Cardiac muscle cell (in vitro differentiated cells and primary cell): ENCODE data around the gene MGST3. TPM values are rescaled to one million over a fixed set of nuclear protein-coding genes. Genes with fewer than 3 reads are reported as not detected.
"Not testable (repeated sequence)": the region's sequence is repeated elsewhere in the genome, so short reads cannot be mapped to it uniquely, and the experiment has no call there.

Source experiments
- DNase-seq, 2 donors: peaks; one replicate each; pipeline versions ENCODE4 v3.0.0 to v3.0.0-alpha.2; 2010 to 2017; ENCODE audit warnings: low read depth in 1 of 2, low spot score in 1 of 2
- H3K27ac ChIP-seq: fragments of 200-600 bp; sonication (generic); 2 replicates; pipeline ENCODE4 v1.5.1; 2016
- H3K27me3 ChIP-seq: fragments of 200-600 bp; sonication (generic); 2 replicates; pipeline ENCODE4 v1.6.0; 2016; ENCODE audit warnings: control low read depth
- H3K36me3 ChIP-seq: fragments of 200-600 bp; sonication (generic); 2 replicates; pipeline ENCODE4 v1.5.1; 2016; ENCODE audit warnings: control low read depth
- H3K4me1 ChIP-seq: fragments of 200-600 bp; sonication (generic); 2 replicates; pipeline ENCODE4 v1.8.1; 2017; ENCODE audit warnings: low read depth, mild to moderate bottlenecking, mixed run types
- H3K4me3 ChIP-seq: fragments of 200-600 bp; sonication (generic); 2 replicates; pipeline ENCODE4 v1.5.1; 2016; ENCODE audit warnings: mild to moderate bottlenecking
- H3K9me3 ChIP-seq: fragments of 200-600 bp; sonication (generic); 2 replicates; pipeline ENCODE4 v1.5.1; 2017; ENCODE audit warnings: low read depth, mild to moderate bottlenecking, control low read depth
- CTCF ChIP-seq: IDR thresholded peaks from 2 replicates; pipeline ENCODE4 v1.5.1; 2012; ENCODE audit warnings: low read depth, mild to moderate bottlenecking, low read length
- polyA plus RNA-seq: library from polyadenylated mRNA; unstranded; fragments of >200 nt; fragmentation: Nextera tagmentation; extraction: Ambion mirVana; gene quantifications from 2 replicates; pipeline ENCODE4 v1.2.1, GENCODE V29; 2016
- total RNA-seq: library from RNA; depleted of rRNA; stranded (reverse); fragments of >200 nt; gene quantifications from 2 replicates; pipeline ENCODE4 v1.2.3, GENCODE V29; 2016

Gene MGST3
- total and polyA plus RNA-seq, 2 experiments from 2014 or later: 284 to 972 TPM

- no peaks in the 10 kb centered on the region for H3K4me1 ChIP-seq
- H3K36me3 ChIP-seq: peaks cover 22% of the 10 kb centered on the region
- H3K27ac ChIP-seq: no peak overlapping the region
- no peaks in the 10 kb centered on the region for H3K9me3 ChIP-seq
- H3K27me3 ChIP-seq: no peaks in the 10 kb centered on the region
- no peak for TF ChIP-seq CTCF
- H3K4me3 ChIP-seq: no peak overlapping the region
- DNase-seq: no peak
Observed at GRCh38 chr1:165648919-165649572, 18.0 kb downstream of the MGST3 start.

GRCh38 chr1:165650981-165651625 is 20.1 kb downstream of the MGST3 start:
- no peak overlapping the region for H3K4me3 ChIP-seq
- no peaks in the 10 kb centered on the region for H3K9me3 ChIP-seq
- no peak overlapping the region for H3K27ac ChIP-seq

GRCh38 chr1:165658766-165659580 is 27.9 kb downstream of the MGST3 start:
- not testable (repeated sequence) for H3K27ac ChIP-seq, H3K27me3 ChIP-seq, H3K4me3 ChIP-seq, DNase-seq, H3K4me1 ChIP-seq, H3K9me3 ChIP-seq
- peaks cover 42% of the 10 kb centered on the region for H3K36me3 ChIP-seq

More at GRCh38 chr1:165650981-165651625, 20.1 kb downstream of the MGST3 start:
- Histone ChIP-seq H3K27me3 (no peaks in the 10 kb centered on the region), H3K36me3 (peaks cover 37% of the 10 kb centered on the region), H3K4me1 (no peaks in the 10 kb centered on the region)
- TF ChIP-seq CTCF: no peak
- no peak for DNase-seq

GRCh38 chr1:165659581-165659895 is 28.5 kb downstream of the MGST3 start:
- H3K9me3 ChIP-seq: no peaks in the 10 kb centered on the region
- no peak for TF ChIP-seq CTCF
- H3K27me3 ChIP-seq: no peaks in the 10 kb centered on the region
- H3K4me3 ChIP-seq: no peak overlapping the region
- no peaks in the 10 kb centered on the region for H3K4me1 ChIP-seq
- DNase-seq: no peak
- peaks cover 42% of the 10 kb centered on the region for H3K36me3 ChIP-seq
- peak overlapping the region; percentile 43 for H3K27ac ChIP-seq

GRCh38 chr1:165661703-165662102 is 30.7 kb downstream of the MGST3 start:
- peak overlapping the region; percentile 50 for H3K27ac ChIP-seq
- no peak for TF ChIP-seq CTCF
- peaks cover 27% of the 10 kb centered on the region for H3K36me3 ChIP-seq
- H3K9me3 ChIP-seq: no peaks in the 10 kb centered on the region
- H3K4me1 ChIP-seq: no peaks in the 10 kb centered on the region
- H3K27me3 ChIP-seq: no peaks in the 10 kb centered on the region
- no peak for DNase-seq
- H3K4me3 ChIP-seq: no peak overlapping the region

GRCh38 chr1:165662186-165662585 is 31.2 kb downstream of the MGST3 start:
- Histone ChIP-seq H3K4me3 (no peak overlapping the region), H3K4me1 (no peaks in the 10 kb centered on the region)
- TF ChIP-seq CTCF: no peak

More at GRCh38 chr1:165662186-165662585, 31.2 kb downstream of the MGST3 start:
- peaks cover 23% of the 10 kb centered on the region for H3K36me3 ChIP-seq
- peak overlapping the region; percentile 50 for H3K27ac ChIP-seq
- no peaks in the 10 kb centered on the region for H3K9me3 ChIP-seq
- H3K27me3 ChIP-seq: no peaks in the 10 kb centered on the region
- DNase-seq: no peak
